Endothelial cell of umbilical vein (primary cell): ENCODE measurements around the gene GTF3C1. TPM values are rescaled to one million over a fixed set of nuclear protein-coding genes. Genes with fewer than 3 reads are reported as not detected.

Experiments
- BruUV-seq: library from RNA; stranded (reverse); fragments of 400-500 nt; replicated peaks from 2 replicates; lab custom pipeline; 2021; lab: Mats Ljungman, UMichigan
- CTCF ChIA-PET: fragments of 300-600, 350-600 bp; sonication (Branson Sonifier 250); formaldehyde crosslinking; loops from one replicate; lab custom pipeline; 2021; ENCODE audit warnings: antibody characterized with exemption, inconsistent platforms; lab: Charles Lee
- POLR2A ChIA-PET: fragments of 300-600, 350-600 bp; sonication (Branson Sonifier 250); formaldehyde crosslinking; loops from one replicate; lab custom pipeline; 2021; ENCODE audit warnings: antibody characterized with exemption, inconsistent platforms; lab: Charles Lee
- DNase-seq: peaks from one replicate; pipeline ENCODE4 v3.0.0-alpha.2; 2011; ENCODE audit warnings: low read depth, low spot score
- FAIRE-seq: peaks from 2 replicates; lab custom pipeline; 2011; peaks lifted over from hg19 to GRCh38; lab: Jason Lieb, UNC
- H2AFZ ChIP-seq: 2 replicates; pipeline ENCODE4 v1.6.0; 2012; ENCODE audit warnings: low read depth, low read length, control low read depth, inconsistent platforms
- H3K27ac ChIP-seq: 2 replicates; pipeline ENCODE4 v1.5.1; 2011; ENCODE audit warnings: low read depth, mild to moderate bottlenecking, control low read depth, low read length, moderate library complexity; ENCODE audit not compliant: insufficient read depth
- H3K27me3 ChIP-seq, 2 experiments: 2 replicates each; pipeline versions ENCODE4 v1.6.0 to v1.6.1; 2011; ENCODE audit warnings: low read length in 2 of 2, mixed read lengths in 1 of 2; ENCODE audit not compliant: control insufficient read depth in 2 of 2, insufficient read depth in 2 of 2
- H3K36me3 ChIP-seq, 2 experiments: 2 replicates in 1 of 2; 3 replicates in 1 of 2; pipeline ENCODE4 v1.5.1; 2011; ENCODE audit warnings: low read length in 2 of 2, mild to moderate bottlenecking in 1 of 2, moderate library complexity in 1 of 2; ENCODE audit not compliant: control insufficient read depth in 2 of 2, insufficient read depth in 2 of 2; ENCODE audit errors: extremely low read depth in 1 of 2
- H3K4me1 ChIP-seq: 3 replicates; pipeline ENCODE4 v1.5.1; 2011; ENCODE audit warnings: mild to moderate bottlenecking, low read length; ENCODE audit not compliant: control insufficient read depth, insufficient read depth; ENCODE audit errors: extremely low read depth
- H3K4me2 ChIP-seq: 2 replicates; pipeline ENCODE4 v1.6.1; 2011; ENCODE audit warnings: low read length, control low read depth, mixed read lengths; ENCODE audit not compliant: insufficient read depth
- H3K4me3 ChIP-seq, 3 experiments: fragments of 200-600 bp in 1 of 3; sonication (generic), shearing (Covaris generic) in 1 of 3; replicated peaks in 1 of 3; 2 replicates each; pipeline ENCODE4 v1.5.1; 2011 to 2016; ENCODE audit warnings: control low read depth in 3 of 3, low read length in 3 of 3, mild to moderate bottlenecking in 2 of 3, inconsistent platforms in 1 of 3, low read depth in 1 of 3, moderate library complexity in 1 of 3; ENCODE audit not compliant: insufficient read depth in 1 of 3
- H3K79me2 ChIP-seq: 2 replicates; pipeline ENCODE4 v1.6.0; 2012; ENCODE audit warnings: low read length, inconsistent platforms; ENCODE audit not compliant: control insufficient read depth, insufficient read depth
- H3K9ac ChIP-seq: replicated peaks from 2 replicates; pipeline ENCODE3; 2011; ENCODE audit warnings: low read length, control low read depth; ENCODE audit not compliant: insufficient read depth; ENCODE audit errors: extremely low read depth
- H3K9me1 ChIP-seq: replicated peaks from 3 replicates; pipeline ENCODE4 v1.6.0; 2011; ENCODE audit warnings: mild to moderate bottlenecking, low read length; ENCODE audit not compliant: control insufficient read depth, insufficient read depth; ENCODE audit errors: extremely low read depth
- H3K9me3 ChIP-seq: replicated peaks from 2 replicates; pipeline ENCODE4 v1.5.1; 2012; ENCODE audit warnings: low read length, inconsistent platforms; ENCODE audit not compliant: control insufficient read depth, insufficient read depth
- H4K20me1 ChIP-seq: replicated peaks from 2 replicates; pipeline ENCODE3; 2011; ENCODE audit warnings: mild to moderate bottlenecking, low read length; ENCODE audit not compliant: control insufficient read depth, insufficient read depth; ENCODE audit errors: extremely low read depth
- CTCF ChIP-seq, 2 donors: IDR thresholded peaks; 1 replicate in 1 of 2; 2 replicates in 1 of 2; pipeline ENCODE4 v1.5.1; 2011; ENCODE audit warnings: low read length in 2 of 2, mild to moderate bottlenecking in 2 of 2, moderate library complexity in 2 of 2, control low read depth in 1 of 2, inconsistent platforms in 1 of 2, low read depth in 1 of 2; ENCODE audit not compliant: insufficient read depth in 1 of 2; ENCODE audit errors: extremely low read depth in 1 of 2
- FOS ChIP-seq: IDR thresholded peaks from 2 replicates; pipeline ENCODE4 v1.6.1; 2011; ENCODE audit warnings: mild to moderate bottlenecking, low read length, moderate library complexity, borderline replicate concordance; ENCODE audit not compliant: insufficient read depth
- GATA2 ChIP-seq: IDR thresholded peaks from 2 replicates; pipeline ENCODE4 v1.7.0; 2011; ENCODE audit warnings: low read depth, mild to moderate bottlenecking, moderate library complexity, mixed read lengths, low read length; ENCODE audit not compliant: insufficient read length, insufficient read depth
- MAX ChIP-seq: IDR thresholded peaks from 2 replicates; pipeline ENCODE4 v1.6.1; 2011; ENCODE audit not compliant: insufficient read depth, insufficient read length
- MYC ChIP-seq: IDR thresholded peaks from one replicate; pipeline ENCODE4 v1.6.1; 2011; ENCODE audit warnings: mild to moderate bottlenecking, low read depth, low read length
- POLR2A ChIP-seq: IDR thresholded peaks from 2 replicates; pipeline ENCODE4 v1.6.1; 2012; ENCODE audit warnings: low read depth, mild to moderate bottlenecking, control low read depth, low read length
- dilution Hi-C: fragments of 300-500 bp; cut with MboI; formaldehyde crosslinking; loops from one replicate; pipeline ENCODE4 v1.15.0; 2019; ENCODE audit warnings: low sequenced_read_pairs; ENCODE audit not compliant: extremely low pct_ligation_motif_present
- intact Hi-C: fragments of 100-400 bp; cut with micrococcal nuclease; formaldehyde crosslinking; loops from one replicate; pipeline ENCODE4 v1.10.0; 2022
- polyA plus RNA-seq, 4 experiments: library from polyadenylated mRNA; depleted of rRNA in 3 of 4; stranded (reverse) in 3 of 4; unstranded in 1 of 4; fragments of >200 nt; gene quantifications; 2 replicates each; pipeline versions ENCODE4 v1.2.1 to v1.2.3, GENCODE V29; 2011 to 2012; ENCODE audit warnings: missing spikeins in 1 of 4
- total RNA-seq: library from RNA; stranded (reverse); gene quantifications from 2 replicates; pipeline ENCODE4 v1.2.3, GENCODE V29; 2021

Gene GTF3C1
- total and polyA plus RNA-seq, 2 donors (not counting 3 experiments of a cell fraction or from before 2014, with no cell fraction given) = 58.1 to 86.1 TPM

- Histone ChIP-seq H3K9me1 (no peaks in the 10 kb centered on the region), H3K79me2 (no peaks in the 10 kb centered on the region), H3K27me3 (no peaks in the 10 kb centered on the region), H2AFZ (no peak overlapping the region), H3K36me3 (peaks cover 2 to 20% of the 10 kb centered on the region in 2 experiments), H3K27ac (no peak overlapping the region), H3K4me2 (no peak overlapping the region), H3K9me3 (no peaks in the 10 kb centered on the region), H3K4me1 (peaks cover 9% of the 10 kb centered on the region), H3K4me3 (no peak overlapping the region), H3K9ac (no peak overlapping the region), H4K20me1 (no peaks in the 10 kb centered on the region)
- intact Hi-C loops = no loop called here
- ChIA-PET CTCF (interaction anchor here (0.9 to 2.3 kb wide), 5 partner anchors 9 to 554 kb away, joined by 3 to 15 read pairs (median 6); no protein-coding TSS in a partner anchor), POLR2A (no interaction called here)
- no TSS peak for BruUV-seq
- no peak for FAIRE-seq
- DNase-seq = no peak
- dilution Hi-C loops = no loop called here
- no peak for TF ChIP-seq GATA2
Observed at GRCh38 chr16:27516365-27516764, 33.3 kb downstream of the GTF3C1 start.

DNA sequence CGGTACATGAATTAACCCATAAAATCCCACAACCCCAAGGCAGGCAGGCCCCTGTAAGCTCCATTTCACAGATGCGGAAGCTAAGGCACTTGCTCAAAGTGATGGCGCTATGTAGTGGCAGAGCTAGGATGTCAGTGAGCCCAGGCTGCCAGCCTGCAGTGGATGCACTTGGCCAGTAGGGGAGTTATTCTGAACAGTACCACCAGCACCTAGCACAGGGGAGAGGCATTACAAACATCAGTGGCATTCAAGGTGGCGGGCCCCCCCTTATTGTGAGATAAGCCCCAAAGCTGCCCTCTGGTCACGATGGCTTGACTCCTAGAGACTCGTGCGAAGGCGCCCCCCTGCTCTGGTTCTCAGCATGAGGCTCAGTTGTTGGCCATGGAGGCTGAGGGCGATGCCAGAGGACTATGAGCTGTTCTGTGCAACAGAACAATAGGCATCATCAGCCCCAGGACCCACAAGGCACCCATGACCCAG, 33.8 kb downstream of the GTF3C1 start:
- TF ChIP-seq CTCF (IDR thresholded peaks at IDR 0.05; ENCODE audit: extremely low read depth in 1 of 2, insufficient read depth in 1 of 2, low read depth in 1 of 2, low read length in 2 of 2) = peak; percentile 64 to 73
- no peak for TF ChIP-seq MYC
- no peak for TF ChIP-seq GATA2
- TF ChIP-seq FOS = no peak
- no peak for TF ChIP-seq POLR2A
- no peak for TF ChIP-seq MAX
- H3K27ac ChIP-seq = no peak overlapping the region
- POLR2A ChIA-PET = no interaction called here
- intact Hi-C loops (no loop called here), dilution Hi-C loops (no loop called here)
- peak; percentile 33 for FAIRE-seq
- no peak overlapping the region for H2AFZ ChIP-seq
- H3K4me3 ChIP-seq = no peak overlapping the region
- peaks cover 2 to 24% of the 10 kb centered on the region in 2 experiments for H3K36me3 ChIP-seq
- H4K20me1 ChIP-seq = no peaks in the 10 kb centered on the region
- no peak overlapping the region for H3K9ac ChIP-seq
- CTCF ChIA-PET = interaction anchor here (0.5 to 2.3 kb wide), 8 partner anchors 9 to 555 kb away, joined by 3 to 15 read pairs (median 4); partner anchors contain the start of genes GTF3C1 and KATNIP
- BruUV-seq = no TSS peak
- no peaks in the 10 kb centered on the region for H3K9me3 ChIP-seq
- H3K9me1 ChIP-seq = no peaks in the 10 kb centered on the region
- H3K79me2 ChIP-seq = no peaks in the 10 kb centered on the region
- DNase-seq = peak; percentile 17
- H3K27me3 ChIP-seq = no peaks in the 10 kb centered on the region
- H3K4me2 ChIP-seq = no peak overlapping the region
- peaks cover 4% of the 10 kb centered on the region for H3K4me1 ChIP-seq
